H1 (cell line): Measurements from ENCODE around the gene BLOC1S3. TPM values are rescaled to one million over a fixed set of nuclear protein-coding genes. Genes with fewer than 3 reads are reported as not detected.

Experiments
- BRCA1 ChIP-seq: IDR thresholded peaks from 2 replicates; pipeline ENCODE4 v1.6.1; 2012; ENCODE audit warnings: low read depth, low read length, improper control_type of control experiment
- CTBP2 ChIP-seq: IDR thresholded peaks from 2 replicates; pipeline ENCODE4 v1.7.0; 2011; ENCODE audit warnings: borderline replicate concordance, mild to moderate bottlenecking, moderate library complexity, mixed read lengths, low read length; ENCODE audit not compliant: insufficient read depth, insufficient read length
- GABPA ChIP-seq: IDR thresholded peaks from 2 replicates; pipeline ENCODE4 v1.6.1; 2011; ENCODE audit warnings: mild to moderate bottlenecking, low read length, moderate library complexity, borderline replicate concordance; ENCODE audit not compliant: insufficient read depth
- HDAC6 ChIP-seq: IDR thresholded peaks from one replicate; pipeline ENCODE4 v1.7.1; 2012; ENCODE audit warnings: low read depth, mild to moderate bottlenecking, inconsistent platforms, low read length, moderate library complexity
- PHF8 ChIP-seq: fragments of 200-600 bp; sonication (generic); conservative IDR thresholded peaks from 2 replicates; pipeline ENCODE4 v1.7.1; 2012; ENCODE audit warnings: low read depth, mild to moderate bottlenecking, inconsistent platforms, low read length, moderate library complexity
- TAF1 ChIP-seq: IDR thresholded peaks from 2 replicates; pipeline ENCODE4 v1.6.1; 2011; ENCODE audit warnings: mild to moderate bottlenecking, low read depth, low read length
- polyA plus RNA-seq, 7 experiments: library from polyadenylated mRNA; depleted of rRNA in 3 of 7; stranded (reverse) in 5 of 7; unstranded in 2 of 7; fragments of >200 nt in 5 of 7; fragments of 200-250 nt in 2 of 7; gene quantifications; 1 replicate in 5 of 7; 2 replicates in 1 of 7; 4 replicates in 1 of 7; pipeline versions ENCODE4 v1.2.1 to v1.2.3, GENCODE V29; 2011 to 2013; ENCODE audit warnings: missing spikeins in 2 of 7, mixed read lengths in 2 of 7
- total RNA-seq: library from RNA; stranded (reverse); fragmentation: NEBNext Ultra II Directional; extraction: Animal tissue kit (Norgen Biotek cat#: 25700); gene quantifications from 2 replicates; pipeline ENCODE4 v1.2.1, GENCODE V29; 2021

The BLOC1S3 gene
- total and polyA plus RNA-seq, 2 of the 8 experiments (the other 6 are each of a cell fraction or from before 2014, with no cell fraction given), result 6.0 to 6.1 TPM

DNA sequence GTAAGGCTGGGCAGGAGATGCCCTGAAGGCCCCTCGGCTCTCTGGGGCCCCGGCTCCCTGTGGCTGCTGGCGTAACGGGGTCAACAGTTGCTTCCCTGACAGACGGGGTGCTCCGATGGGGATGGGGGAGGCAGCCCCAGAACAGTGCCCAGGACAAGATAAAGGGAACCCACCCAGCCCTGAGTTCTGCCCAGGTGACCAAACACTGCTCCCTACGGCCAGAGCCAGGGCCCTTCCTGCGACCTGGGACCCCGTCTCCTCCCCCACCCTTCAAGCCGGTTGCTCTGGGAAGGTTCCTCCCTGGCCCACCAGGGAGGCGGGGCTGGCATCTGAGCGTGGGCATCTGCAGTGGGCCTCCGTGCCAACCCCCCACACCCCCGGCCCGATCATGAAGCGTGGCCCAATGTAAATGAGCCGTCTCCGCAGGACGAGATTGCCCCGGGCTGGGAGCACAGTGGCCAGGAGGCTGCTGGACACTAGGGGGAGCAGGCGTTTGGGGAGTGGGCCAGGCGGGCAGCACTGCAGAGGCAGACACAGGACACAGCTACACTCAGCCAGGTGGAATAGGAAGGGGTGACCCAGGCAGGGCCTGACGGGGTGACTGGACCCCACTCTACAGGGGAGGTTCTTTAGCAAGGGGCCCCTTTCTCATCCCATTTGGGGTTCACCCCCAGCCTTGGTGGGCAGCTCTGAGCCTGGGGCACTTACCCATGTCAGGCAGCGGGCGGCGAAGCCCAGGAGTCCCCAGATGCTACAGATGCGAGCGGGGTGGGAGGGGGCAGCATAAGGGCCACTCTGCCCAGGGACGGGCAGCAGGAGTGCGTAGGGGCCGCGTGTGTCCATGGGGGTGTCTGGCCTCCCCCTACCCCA lies 16.6 kb upstream of the BLOC1S3 start (continued):
- no peak for TF ChIP-seq CTBP2
- TF ChIP-seq BRCA1, result no peak
- no peak for TF ChIP-seq TAF1
- TF ChIP-seq HDAC6, result no peak
- TF ChIP-seq PHF8, result no peak
- TF ChIP-seq GABPA, result peak; percentile 56; the same call in 1 of the 2 replicates
